Hypothalamus (tissue), 51 donors: ENCODE data around the gene PTTG1IP2.
A peak's percentile ranks its signal among the peaks of the same experiment; 100 is the strongest.
"Not testable (repeated sequence)": the region's sequence is repeated elsewhere in the genome, so short reads cannot be mapped to it uniquely, and the experiment has no call there.

ENCODE experiments used
- DNase-seq, 51 donors: peaks; one replicate each; lab custom pipeline; 2025; lab: John Stamatoyannopoulos, UW

Gene PTTG1IP2

GRCh38 chr7:90469554-90469953 is at the start of gene PTTG1IP2:
TSS of gene PTTG1IP2 (plus strand) at chr7:90469639. CDS start at chr7:90469787, 148 bp downstream.
- no peak for DNase-seq

- DNase-seq: no peak
Observed at GRCh38 chr7:90421651-90422050, 47.8 kb upstream of the PTTG1IP2 start.

- DNase-seq: no peak
Observed at GRCh38 chr7:90424720-90425119, 44.7 kb upstream of the PTTG1IP2 start.

GRCh38 chr7:90425376-90425775 is 44.1 kb upstream of the PTTG1IP2 start:
- no peak for DNase-seq

GRCh38 chr7:90430614-90431460 is 38.6 kb upstream of the PTTG1IP2 start:
- no peak for DNase-seq

GRCh38 chr7:90432752-90433151 is 36.7 kb upstream of the PTTG1IP2 start:
- DNase-seq: no peak

GRCh38 chr7:90433221-90433620 is 36.2 kb upstream of the PTTG1IP2 start:
- no peak for DNase-seq

GRCh38 chr7:90445633-90446032 is 23.8 kb upstream of the PTTG1IP2 start:
- no peak for DNase-seq

- DNase-seq: no peak
Observed at GRCh38 chr7:90446137-90446899, 23.1 kb upstream of the PTTG1IP2 start.

GRCh38 chr7:90453259-90453891 is 16.1 kb upstream of the PTTG1IP2 start:
- DNase-seq: no peak

GRCh38 chr7:90453931-90454330 is 15.5 kb upstream of the PTTG1IP2 start:
- no peak for DNase-seq

- peak in 2 of 51 donors; percentile 9 to 59 for DNase-seq
Observed at GRCh38 chr7:90455163-90456030, 14.0 kb upstream of the PTTG1IP2 start.

GRCh38 chr7:90458104-90458503 is 11.3 kb upstream of the PTTG1IP2 start:
- DNase-seq: no peak

GRCh38 chr7:90459888-90460287 is 9.6 kb upstream of the PTTG1IP2 start:
- DNase-seq: no peak

GRCh38 chr7:90461219-90461618 is 8.2 kb upstream of the PTTG1IP2 start:
- DNase-seq: no peak

GRCh38 chr7:90463151-90463628 is 6.2 kb upstream of the PTTG1IP2 start:
- not testable (repeated sequence) for DNase-seq

GRCh38 chr7:90465816-90466215 is 3.6 kb upstream of the PTTG1IP2 start:
- DNase-seq: no peak

GRCh38 chr7:90472805-90473540 is 3.5 kb downstream of the PTTG1IP2 start:
- DNase-seq: no peak

- DNase-seq: no peak
Observed at GRCh38 chr7:90473814-90474213, 4.4 kb downstream of the PTTG1IP2 start.
